Measurements from ENCODE around the gene ASXL2.

The ASXL2 gene

GRCh38 chr2:25797620-25798488 is 80.4 kb downstream of the ASXL2 start:
- no peak for DNase-seq

- DNase-seq, result no peak
Measured at GRCh38 chr2:25794544-25795276, 83.6 kb downstream of the ASXL2 start.

GRCh38 chr2:25790074-25790790 is 88.1 kb downstream of the ASXL2 start:
- DNase-seq, result peak; percentile 25

GRCh38 chr2:25788457-25788856 is 89.8 kb downstream of the ASXL2 start:
- no peak for DNase-seq

- no peak for DNase-seq
Measured at GRCh38 chr2:25787020-25787419, 91.3 kb downstream of the ASXL2 start.

- DNase-seq, result no peak
Measured at GRCh38 chr2:25784404-25784803, 93.9 kb downstream of the ASXL2 start.

GRCh38 chr2:25777077-25777476 is 101.2 kb downstream of the ASXL2 start:
- no peak for DNase-seq

- DNase-seq, result no peak
Measured at GRCh38 chr2:25772078-25772477, 106.2 kb downstream of the ASXL2 start.

GRCh38 chr2:25763575-25763974 is 114.7 kb downstream of the ASXL2 start:
- DNase-seq, result no peak

- DNase-seq, result no peak
Measured at GRCh38 chr2:25760297-25760696, 118.0 kb downstream of the ASXL2 start.

GRCh38 chr2:25758348-25758747 is 119.9 kb downstream of the ASXL2 start:
- no peak for DNase-seq

GRCh38 chr2:25757906-25758305 is 120.4 kb downstream of the ASXL2 start:
- DNase-seq, result no peak

GRCh38 chr2:25756536-25756935 is 121.8 kb downstream of the ASXL2 start:
- DNase-seq, result no peak

- no peak for DNase-seq
Measured at GRCh38 chr2:25749676-25750075, 128.6 kb downstream of the ASXL2 start.

- no peak for DNase-seq
Measured at GRCh38 chr2:25744055-25744454, 134.2 kb downstream of the ASXL2 start.

- DNase-seq, result peak; percentile 6
Measured at GRCh38 chr2:25743132-25743830, 135.0 kb downstream of the ASXL2 start.

GRCh38 chr2:25742501-25742900 is 135.8 kb downstream of the ASXL2 start:
- no peak for DNase-seq

- no peak for DNase-seq
Measured at GRCh38 chr2:25740810-25741381, 137.4 kb downstream of the ASXL2 start.

- DNase-seq, result no peak
Measured at GRCh38 chr2:25738383-25739343, 139.6 kb downstream of the ASXL2 start.

- DNase-seq, result no peak
Measured at GRCh38 chr2:25736899-25737515, 141.3 kb downstream of the ASXL2 start.

GRCh38 chr2:25735835-25736234 is 142.5 kb downstream of the ASXL2 start:
- DNase-seq, result no peak

All from CD4-positive, alpha-beta T cell treated with Interleukin-6 for 4 hours (primary cell).